Measurements from ENCODE around the gene SLC39A3.

Gene SLC39A3

GRCh38 chr19:2761876-2762782 is 22.3 kb upstream of the SLC39A3 start:
- no peak overlapping the region for H3K4me3 ChIP-seq (ENCODE audit: low read depth, low read length)
- no peak for TF ChIP-seq CTCF (IDR thresholded peaks at IDR 0.05; ENCODE audit: control insufficient read depth, extremely low read depth, insufficient read depth)
- DNase-seq (ENCODE audit: low read depth): no peak

GRCh38 chr19:2761309-2761677 is 21.5 kb upstream of the SLC39A3 start:
- no peak for DNase-seq (ENCODE audit: low read depth)
- no peak for TF ChIP-seq CTCF (IDR thresholded peaks at IDR 0.05; ENCODE audit: control insufficient read depth, extremely low read depth, insufficient read depth)
- H3K4me3 ChIP-seq (ENCODE audit: low read depth, low read length): no peak overlapping the region

GRCh38 chr19:2759965-2760364 is 20.1 kb upstream of the SLC39A3 start:
- DNase-seq (ENCODE audit: low read depth): no peak
- no peak for TF ChIP-seq CTCF (IDR thresholded peaks at IDR 0.05; ENCODE audit: control insufficient read depth, extremely low read depth, insufficient read depth)
- no peak overlapping the region for H3K4me3 ChIP-seq (ENCODE audit: low read depth, low read length)

GRCh38 chr19:2759362-2759761 is 19.5 kb upstream of the SLC39A3 start:
- no peak for TF ChIP-seq CTCF (IDR thresholded peaks at IDR 0.05; ENCODE audit: control insufficient read depth, extremely low read depth, insufficient read depth)
- no peak overlapping the region for H3K4me3 ChIP-seq (ENCODE audit: low read depth, low read length)
- DNase-seq (ENCODE audit: low read depth): no peak

GRCh38 chr19:2758601-2759313 is 18.9 kb upstream of the SLC39A3 start:
- H3K4me3 ChIP-seq (ENCODE audit: low read depth, low read length): no peak overlapping the region
- no peak for TF ChIP-seq CTCF (IDR thresholded peaks at IDR 0.05; ENCODE audit: control insufficient read depth, extremely low read depth, insufficient read depth)
- no peak for DNase-seq (ENCODE audit: low read depth)

- no peak overlapping the region for H3K4me3 ChIP-seq (ENCODE audit: low read depth, low read length)
- no peak for TF ChIP-seq CTCF (IDR thresholded peaks at IDR 0.05; ENCODE audit: control insufficient read depth, extremely low read depth, insufficient read depth)
- no peak for DNase-seq (ENCODE audit: low read depth)
Measured at GRCh38 chr19:2756921-2757881, 17.4 kb upstream of the SLC39A3 start.

All from LNCaP clone FGC (cell line).